Stomach smooth muscle (tissue), 2 donors: ENCODE results near the gene SPECC1L.

ENCODE experiments used
- H3K27ac ChIP-seq: one replicate; pipeline ENCODE4 v1.7.0; 2013; ENCODE audit warnings: mild to moderate bottlenecking, low read length, inconsistent platforms
- H3K27me3 ChIP-seq, 2 donors: one replicate each; pipeline ENCODE4 v1.7.0; 2013; ENCODE audit warnings: low read length in 2 of 2; ENCODE audit not compliant: insufficient read depth in 2 of 2, control insufficient read depth in 1 of 2
- H3K36me3 ChIP-seq, 2 donors: one replicate each; pipeline ENCODE4 v1.7.0; 2013; ENCODE audit warnings: low read length in 2 of 2; ENCODE audit not compliant: control insufficient read depth in 2 of 2, insufficient read depth in 2 of 2
- H3K4me1 ChIP-seq: one replicate; pipeline ENCODE4 v1.7.0; 2013; ENCODE audit warnings: low read length; ENCODE audit not compliant: control insufficient read depth, insufficient read depth
- H3K4me3 ChIP-seq, 2 donors: one replicate each; pipeline ENCODE4 v1.7.0; 2013; ENCODE audit warnings: low read length in 2 of 2
- H3K9ac ChIP-seq, 2 donors: one replicate each; pipeline ENCODE4 v1.7.0; 2013; ENCODE audit warnings: low read length in 2 of 2, mild to moderate bottlenecking in 1 of 2
- H3K9me3 ChIP-seq, 2 donors: one replicate each; pipeline ENCODE4 v1.7.0; 2013; ENCODE audit warnings: low read length in 2 of 2; ENCODE audit not compliant: control insufficient read depth in 2 of 2
- donor health status: healthy.
- donor health status: Pancreatic carcinoma.

The SPECC1L gene

DNA sequence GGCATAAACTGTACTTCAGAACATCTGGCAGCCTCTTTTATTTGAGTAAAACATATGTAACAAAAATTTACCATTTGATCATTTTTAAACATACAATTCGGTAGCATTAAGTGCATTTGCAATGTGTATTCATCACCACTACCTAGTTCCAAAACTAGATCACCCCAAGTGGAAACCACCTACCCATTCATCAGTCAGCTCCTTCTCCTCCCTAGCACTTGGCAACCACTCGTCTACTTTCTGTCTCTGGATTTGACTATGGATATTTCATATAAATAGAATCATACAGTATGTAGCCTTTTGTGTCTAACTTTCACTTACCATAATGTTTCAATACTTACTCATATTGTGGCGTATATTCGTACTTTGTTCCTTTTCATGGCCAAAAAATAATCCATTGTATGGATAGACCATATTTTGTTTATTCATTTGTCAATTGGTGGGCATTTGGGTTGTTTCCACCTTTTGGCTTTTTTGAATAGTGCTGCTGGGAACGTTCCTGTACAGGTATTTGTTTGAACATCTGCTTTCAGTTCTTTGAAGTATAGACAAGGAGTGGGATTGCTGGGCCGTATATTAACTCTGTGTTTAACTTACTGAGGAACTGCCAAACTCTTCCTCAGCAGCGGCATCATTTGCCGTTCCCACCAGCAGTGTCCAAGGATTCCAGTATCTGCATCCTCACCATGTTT, 129.5 kb downstream of the SPECC1L start:
- Histone ChIP-seq H3K4me1 (peaks cover 26% of the 10 kb centered on the region), H3K27me3 (no peaks in the 10 kb centered on the region), H3K27ac (no peak overlapping the region), H3K36me3 (peaks cover 21 to 26% of the 10 kb centered on the region in 2 donors), H3K9ac (no peak overlapping the region), H3K4me3 (no peak overlapping the region), H3K9me3 (no peaks in the 10 kb centered on the region)

DNA sequence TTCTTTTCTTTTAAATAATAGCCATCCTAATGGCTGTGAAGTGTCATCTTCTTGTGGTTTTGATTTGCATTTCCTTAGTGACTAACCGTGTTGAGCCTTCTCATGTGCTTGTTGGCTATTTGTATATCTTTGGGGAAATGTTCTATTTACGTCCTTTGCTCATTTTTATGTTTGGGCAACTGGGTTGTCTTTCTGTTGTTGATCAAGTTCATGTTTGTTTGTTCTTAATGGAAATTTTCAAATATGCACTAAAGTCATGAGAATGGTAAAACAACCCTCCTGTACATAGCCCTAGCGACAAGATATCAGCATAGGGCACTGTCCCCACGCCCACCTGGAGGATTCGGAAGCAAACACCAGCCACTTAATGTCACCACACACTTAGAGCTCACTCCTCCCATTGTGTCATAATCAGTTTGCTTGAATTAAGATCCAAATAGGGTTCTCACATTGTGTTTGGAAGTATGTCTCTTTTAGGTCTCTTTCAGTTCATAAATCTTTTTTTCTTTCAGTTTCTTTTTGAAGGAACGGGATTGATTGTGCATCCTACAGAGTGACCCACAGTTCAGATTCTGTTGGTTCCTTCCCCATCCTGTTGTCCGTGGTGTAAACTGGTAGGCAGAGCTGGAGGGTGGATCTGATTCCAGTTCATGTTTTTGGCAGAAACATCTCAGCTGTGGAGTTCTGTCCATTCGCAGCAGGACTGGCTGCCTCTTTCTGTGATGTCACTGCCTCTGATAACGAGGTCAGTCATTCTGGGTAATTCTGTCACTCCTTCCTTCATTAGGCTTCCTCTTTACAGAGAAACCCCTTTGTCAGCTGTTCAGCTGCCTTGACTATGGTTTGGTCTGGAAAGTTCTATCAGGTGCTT, 130.3 kb downstream of the SPECC1L start:
- Histone ChIP-seq H3K36me3 (peaks cover 19 to 24% of the 10 kb centered on the region in 2 donors), H3K27me3 (no peaks in the 10 kb centered on the region), H3K4me3 (no peak overlapping the region), H3K27ac (no peak overlapping the region), H3K9ac (no peak overlapping the region), H3K4me1 (peaks cover 26% of the 10 kb centered on the region), H3K9me3 (no peaks in the 10 kb centered on the region)

DNA sequence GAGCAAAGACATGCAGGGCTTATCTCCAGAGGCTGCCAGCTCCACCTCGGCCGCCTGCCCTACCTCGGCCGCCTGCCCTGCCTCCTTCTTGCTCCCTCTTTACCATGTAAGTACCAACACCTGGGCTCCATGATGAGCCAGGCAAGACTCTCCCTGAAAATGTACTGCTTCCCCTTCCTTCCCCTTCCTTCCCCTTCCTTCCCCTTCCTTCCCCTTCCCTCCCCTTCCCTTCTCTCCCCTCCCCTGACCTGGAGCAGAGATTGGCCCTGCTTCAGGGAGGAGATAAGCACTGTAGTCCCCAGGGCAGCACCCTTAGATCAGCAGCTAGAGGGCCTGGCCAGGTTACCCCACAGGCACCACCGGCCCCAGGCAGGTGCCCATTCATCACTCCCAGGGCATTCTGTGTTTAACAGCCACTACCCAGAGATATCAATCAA, 131.3 kb downstream of the SPECC1L start:
- Histone ChIP-seq H3K4me3 (peak overlapping the region in 1 of 2 donors; percentile 29), H3K9me3 (no peaks in the 10 kb centered on the region), H3K9ac (no peak overlapping the region), H3K27ac (no peak overlapping the region), H3K27me3 (no peaks in the 10 kb centered on the region), H3K4me1 (peaks cover 26% of the 10 kb centered on the region), H3K36me3 (peaks cover 14 to 21% of the 10 kb centered on the region in 2 donors)

DNA sequence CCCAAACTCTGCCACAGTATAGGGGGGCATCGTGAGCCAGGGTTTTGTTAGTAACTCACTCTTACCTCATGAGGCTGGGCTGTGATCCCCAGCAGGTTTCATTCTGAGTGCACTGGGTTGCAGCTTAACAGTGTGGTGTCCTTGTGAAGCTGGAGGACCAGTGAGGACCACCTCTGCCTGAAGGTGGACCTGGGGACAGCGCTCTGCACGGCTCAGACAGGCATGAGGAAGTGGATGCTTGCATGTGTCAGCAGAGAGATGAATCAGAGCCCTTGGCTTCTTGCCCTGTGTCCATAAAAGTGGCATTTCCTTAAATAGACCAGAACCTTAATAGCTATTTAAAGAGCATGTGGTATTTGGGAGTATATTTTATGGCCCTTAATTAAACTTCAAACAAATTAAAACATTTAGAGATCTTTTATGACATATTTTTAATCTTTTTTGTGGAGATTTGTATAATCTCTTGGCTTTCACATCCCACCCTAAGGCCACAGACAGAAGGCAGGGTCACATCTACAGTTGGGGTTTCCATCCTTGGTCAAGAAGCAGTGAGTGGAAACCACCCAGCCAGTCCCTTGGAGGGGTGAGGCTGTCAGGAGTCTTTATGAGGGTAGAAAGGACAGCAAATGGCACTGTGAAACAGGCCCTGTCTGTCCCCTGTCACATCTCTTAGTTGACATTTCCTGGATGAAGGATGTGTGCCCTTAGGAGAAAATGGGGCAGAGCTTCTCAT, 132.0 kb downstream of the SPECC1L start:
- Histone ChIP-seq H3K4me1 (peaks cover 28% of the 10 kb centered on the region), H3K9me3 (no peaks in the 10 kb centered on the region), H3K27me3 (no peaks in the 10 kb centered on the region), H3K27ac (no peak overlapping the region), H3K9ac (no peak overlapping the region), H3K4me3 (peak overlapping the region in 1 of 2 donors; percentile 29), H3K36me3 (peaks cover 12 to 16% of the 10 kb centered on the region in 2 donors)

DNA sequence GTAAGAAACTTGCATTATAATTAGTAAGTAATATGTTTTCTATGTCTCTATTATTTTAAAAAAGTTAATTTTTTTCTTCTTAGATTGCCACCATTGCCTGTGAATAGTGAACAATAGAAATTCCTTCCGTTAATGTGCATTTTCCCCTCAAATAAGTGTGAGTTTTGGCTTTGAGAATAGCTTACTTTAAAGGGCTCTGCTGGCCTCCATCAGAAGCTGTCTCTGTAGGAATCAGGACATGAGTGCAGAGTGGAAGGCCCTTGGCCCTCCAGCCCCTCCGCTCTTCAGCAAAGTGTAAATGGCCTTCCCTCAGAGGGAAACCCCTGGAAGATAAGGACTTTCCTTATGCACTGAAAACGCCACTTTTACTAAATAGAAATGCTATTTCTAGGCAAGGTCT, 132.7 kb downstream of the SPECC1L start:
- H3K36me3 ChIP-seq: peaks cover 9 to 12% of the 10 kb centered on the region in 2 donors
- H3K27me3 ChIP-seq: no peaks in the 10 kb centered on the region
- H3K4me3 ChIP-seq: no peak overlapping the region
- peaks cover 32% of the 10 kb centered on the region for H3K4me1 ChIP-seq
- H3K27ac ChIP-seq: no peak overlapping the region
- no peaks in the 10 kb centered on the region for H3K9me3 ChIP-seq
- no peak overlapping the region for H3K9ac ChIP-seq

DNA sequence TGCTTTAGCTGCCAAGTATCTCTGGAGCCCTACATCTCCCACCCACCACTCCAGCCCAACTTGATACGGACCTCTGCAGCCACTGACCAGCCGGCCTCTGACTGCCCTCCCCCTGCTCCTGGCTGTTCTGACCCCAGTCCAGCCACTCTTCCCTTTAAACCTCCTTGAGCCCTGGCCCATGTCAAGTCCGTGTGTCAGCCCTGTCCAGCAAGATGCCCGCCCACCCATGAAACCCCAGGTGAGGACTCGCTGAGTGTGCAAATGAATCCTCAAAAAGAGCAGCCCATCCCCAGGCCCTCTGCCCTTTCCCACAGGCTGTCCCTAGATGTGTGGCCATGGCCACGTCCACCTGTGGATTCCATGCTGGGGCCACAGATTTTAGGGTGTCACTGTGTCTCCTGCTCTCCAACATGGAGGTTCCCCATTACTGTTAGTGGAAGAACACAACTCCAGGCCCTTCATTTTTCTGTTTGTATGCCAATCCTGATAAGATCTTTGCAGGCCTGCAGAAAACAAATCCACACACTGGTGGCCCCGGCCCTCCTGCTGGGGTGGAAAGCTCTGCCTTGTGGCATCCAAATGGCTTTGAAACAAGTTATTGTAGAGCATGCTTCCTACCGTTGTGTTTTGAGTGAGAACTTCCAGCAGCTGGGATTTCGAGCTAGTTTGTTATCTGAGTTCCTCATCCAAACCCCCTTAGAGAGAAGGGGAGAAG, 134.1 kb downstream of the SPECC1L start:
- Histone ChIP-seq H3K9ac (no peak overlapping the region), H3K27ac (no peak overlapping the region), H3K27me3 (no peaks in the 10 kb centered on the region), H3K9me3 (no peaks in the 10 kb centered on the region), H3K4me3 (no peak overlapping the region), H3K36me3 (peaks cover 4 to 10% of the 10 kb centered on the region in 2 donors), H3K4me1 (peaks cover 36% of the 10 kb centered on the region)

DNA sequence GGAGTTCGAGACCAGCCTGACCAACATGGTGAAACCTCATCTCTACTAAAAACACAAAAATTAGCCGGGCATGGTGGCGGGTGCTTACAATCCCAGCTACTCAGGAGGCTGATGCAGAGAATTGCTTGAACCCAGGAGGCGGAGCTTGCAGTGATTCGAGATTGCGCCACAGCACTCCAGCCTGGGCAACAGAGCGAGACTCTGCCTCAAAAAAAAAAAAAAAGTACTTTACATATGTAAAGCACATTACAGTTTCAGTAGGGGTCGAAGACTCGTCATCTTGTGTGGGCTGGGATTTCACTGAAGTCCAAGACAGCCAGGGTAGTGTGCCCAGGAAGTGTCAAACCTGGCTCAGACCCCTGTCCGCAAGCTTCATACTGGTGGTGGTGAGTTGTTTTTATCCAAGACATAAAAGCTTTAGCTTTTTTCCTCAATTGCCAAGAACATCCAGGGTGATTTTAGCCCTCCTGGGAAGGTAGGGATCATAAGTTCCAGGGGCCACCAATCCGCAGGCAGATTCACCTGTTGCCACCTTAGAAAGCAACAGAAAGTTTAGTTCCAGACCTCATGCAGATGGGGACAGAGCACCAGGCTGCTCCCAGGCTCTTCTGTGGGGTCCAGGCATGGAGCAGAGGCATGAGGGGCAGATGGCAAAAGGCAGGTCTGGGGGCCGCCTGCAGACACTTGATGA, 135.1 kb downstream of the SPECC1L start:
- Histone ChIP-seq H3K4me3 (no peak overlapping the region), H3K27ac (no peak overlapping the region), H3K9ac (no peak overlapping the region), H3K4me1 (peaks cover 36% of the 10 kb centered on the region), H3K27me3 (no peaks in the 10 kb centered on the region), H3K9me3 (no peaks in the 10 kb centered on the region), H3K36me3 (peaks cover 4 to 10% of the 10 kb centered on the region in 2 donors)

DNA sequence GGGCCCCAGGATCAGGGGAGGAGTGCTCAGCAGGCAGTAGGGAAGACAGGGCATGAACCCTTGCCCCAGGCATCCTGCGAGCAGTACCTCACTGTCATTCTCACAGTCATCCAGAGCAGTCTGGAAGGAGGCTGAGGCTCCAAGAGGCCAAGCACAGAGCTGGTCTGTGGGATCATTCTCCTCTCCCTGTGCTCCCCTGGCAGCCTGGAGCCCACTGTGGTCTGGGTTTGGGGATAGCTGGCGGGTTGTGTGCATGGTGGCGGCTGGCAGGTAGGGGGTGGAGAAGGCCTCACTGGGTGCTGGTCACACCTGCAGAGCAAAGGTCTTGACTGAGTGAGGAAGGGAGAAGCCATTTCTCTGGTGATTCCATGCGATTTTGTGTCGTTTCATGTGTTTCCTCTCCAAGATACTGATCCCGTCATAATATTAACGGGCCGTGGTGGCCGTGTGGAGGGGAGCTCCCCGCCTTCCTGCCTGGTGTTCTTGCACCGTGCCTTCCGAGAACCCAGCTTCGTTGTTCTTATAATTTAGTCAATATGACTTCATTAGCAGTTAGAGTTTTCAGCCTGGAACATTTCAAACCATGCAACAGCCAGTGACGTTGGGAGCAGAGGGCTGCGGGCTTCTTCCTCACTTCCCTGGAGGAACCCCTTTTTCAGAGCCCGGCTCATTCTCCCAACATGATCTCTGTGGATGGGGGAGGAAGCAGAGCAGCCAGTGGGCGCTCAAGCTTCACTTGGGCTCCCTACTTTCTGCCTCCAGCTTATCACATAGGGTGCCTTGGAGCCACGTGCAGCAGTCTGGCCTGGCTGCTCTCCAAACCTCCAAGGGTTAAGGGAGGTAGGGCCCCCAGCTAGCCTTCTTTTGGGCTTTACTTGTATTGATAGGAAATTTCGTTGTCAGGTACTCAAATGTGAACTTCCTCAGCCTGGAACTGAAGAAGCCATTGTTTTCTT, 136.0 kb downstream of the SPECC1L start:
- Histone ChIP-seq H3K4me3 (no peak overlapping the region), H3K4me1 (peaks cover 34% of the 10 kb centered on the region), H3K9ac (no peak overlapping the region), H3K36me3 (peaks cover 1 to 9% of the 10 kb centered on the region in 2 donors), H3K27ac (no peak overlapping the region), H3K27me3 (no peaks in the 10 kb centered on the region), H3K9me3 (no peaks in the 10 kb centered on the region)

DNA sequence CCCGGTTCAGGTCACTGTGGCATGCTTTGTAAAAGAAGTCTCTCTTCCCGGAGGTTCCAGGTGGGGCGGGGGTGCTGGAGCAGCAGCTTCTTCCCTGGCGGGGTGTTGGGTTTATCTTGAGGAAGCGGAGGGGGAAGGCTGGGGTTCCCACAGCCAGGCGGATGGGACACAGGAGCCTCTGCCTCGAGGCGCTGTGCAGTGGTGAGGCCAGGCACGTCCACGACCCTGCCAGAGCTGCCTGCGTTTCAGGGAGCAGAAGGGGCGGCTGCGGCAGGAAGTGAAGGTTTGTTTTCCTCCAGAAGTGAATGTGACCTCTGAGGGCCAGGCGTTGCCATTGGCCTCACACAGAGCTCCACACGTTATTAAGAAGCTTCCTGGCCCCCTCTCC, 136.6 kb downstream of the SPECC1L start:
- Histone ChIP-seq H3K9ac (no peak overlapping the region), H3K4me1 (peaks cover 27% of the 10 kb centered on the region), H3K9me3 (no peaks in the 10 kb centered on the region), H3K27me3 (no peaks in the 10 kb centered on the region), H3K27ac (no peak overlapping the region), H3K4me3 (no peak overlapping the region), H3K36me3 (peaks cover 4 to 11% of the 10 kb centered on the region in 2 donors)
